IPS-NIHi7 (cell line): ENCODE data around the gene FBXO21.
"Not testable (repeated sequence)": the region's sequence is repeated elsewhere in the genome, so short reads cannot be mapped to it uniquely, and the experiment has no call there.

ENCODE experiments used
- DNase-seq: peaks from one replicate; pipeline ENCODE4 v3.0.0; 2012; ENCODE audit warnings: mixed read lengths; ENCODE audit errors: extremely low spot score

FBXO21 gene, protein sequence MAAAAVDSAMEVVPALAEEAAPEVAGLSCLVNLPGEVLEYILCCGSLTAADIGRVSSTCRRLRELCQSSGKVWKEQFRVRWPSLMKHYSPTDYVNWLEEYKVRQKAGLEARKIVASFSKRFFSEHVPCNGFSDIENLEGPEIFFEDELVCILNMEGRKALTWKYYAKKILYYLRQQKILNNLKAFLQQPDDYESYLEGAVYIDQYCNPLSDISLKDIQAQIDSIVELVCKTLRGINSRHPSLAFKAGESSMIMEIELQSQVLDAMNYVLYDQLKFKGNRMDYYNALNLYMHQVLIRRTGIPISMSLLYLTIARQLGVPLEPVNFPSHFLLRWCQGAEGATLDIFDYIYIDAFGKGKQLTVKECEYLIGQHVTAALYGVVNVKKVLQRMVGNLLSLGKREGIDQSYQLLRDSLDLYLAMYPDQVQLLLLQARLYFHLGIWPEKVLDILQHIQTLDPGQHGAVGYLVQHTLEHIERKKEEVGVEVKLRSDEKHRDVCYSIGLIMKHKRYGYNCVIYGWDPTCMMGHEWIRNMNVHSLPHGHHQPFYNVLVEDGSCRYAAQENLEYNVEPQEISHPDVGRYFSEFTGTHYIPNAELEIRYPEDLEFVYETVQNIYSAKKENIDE

DNA sequence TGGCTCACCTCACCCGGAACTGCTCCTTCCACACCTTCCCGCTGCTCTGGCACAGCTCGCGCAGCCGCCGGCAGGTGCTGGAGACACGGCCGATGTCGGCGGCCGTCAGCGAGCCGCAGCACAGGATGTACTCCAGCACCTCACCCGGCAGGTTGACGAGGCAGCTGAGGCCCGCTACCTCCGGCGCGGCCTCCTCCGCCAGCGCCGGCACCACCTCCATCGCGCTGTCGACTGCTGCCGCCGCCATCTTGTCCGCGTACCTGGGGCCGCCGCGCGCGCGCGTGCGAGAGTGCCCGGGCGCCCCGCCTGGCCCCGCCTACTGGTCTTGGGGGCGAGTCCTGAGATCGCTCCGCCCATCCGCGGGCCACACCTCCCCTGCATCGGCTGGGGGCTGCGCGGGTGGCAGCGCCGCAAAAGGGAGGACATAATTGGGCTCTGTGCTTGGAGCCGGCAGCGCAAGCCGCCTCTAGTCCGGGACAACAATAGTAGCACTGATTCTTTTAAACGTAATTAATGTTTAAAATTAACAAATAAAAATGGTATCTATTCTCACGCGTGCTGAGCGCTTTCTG is at the start of gene FBXO21:
Gene FBXO21, minus strand, starts transcription at position 261 of the 572 bp plus-strand sequence. Its CDS starts 14 bp downstream, at position 247.
- peak; percentile 99 for DNase-seq

DNA sequence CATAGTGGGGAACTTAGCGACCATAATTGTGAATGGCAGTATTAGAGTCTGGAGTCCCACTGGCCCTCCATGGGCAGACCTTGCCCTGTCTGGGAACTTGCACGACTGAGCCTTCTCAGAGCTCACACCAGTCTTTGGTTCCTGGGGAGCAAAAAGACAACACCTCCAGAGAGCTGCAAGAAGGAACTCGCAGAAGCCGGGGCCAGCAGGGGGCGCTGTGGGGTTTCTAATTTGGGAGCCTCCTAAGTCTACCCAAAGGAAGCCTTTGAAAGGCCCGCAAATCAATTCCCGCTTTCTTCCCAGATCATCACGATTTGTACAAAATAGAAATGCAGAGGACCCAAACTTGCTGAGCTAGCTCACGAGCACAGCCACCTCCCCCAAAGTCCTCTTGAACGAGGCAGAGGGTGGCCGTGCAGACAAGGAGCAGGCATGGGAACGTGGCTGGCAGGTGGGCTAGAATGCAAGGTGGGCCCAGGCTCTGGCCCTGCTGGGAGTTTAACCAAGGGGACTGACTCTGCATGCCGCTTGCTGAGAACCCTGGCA is 46.3 kb upstream of the FBXO21 start:
- peak; percentile 86 for DNase-seq

DNA sequence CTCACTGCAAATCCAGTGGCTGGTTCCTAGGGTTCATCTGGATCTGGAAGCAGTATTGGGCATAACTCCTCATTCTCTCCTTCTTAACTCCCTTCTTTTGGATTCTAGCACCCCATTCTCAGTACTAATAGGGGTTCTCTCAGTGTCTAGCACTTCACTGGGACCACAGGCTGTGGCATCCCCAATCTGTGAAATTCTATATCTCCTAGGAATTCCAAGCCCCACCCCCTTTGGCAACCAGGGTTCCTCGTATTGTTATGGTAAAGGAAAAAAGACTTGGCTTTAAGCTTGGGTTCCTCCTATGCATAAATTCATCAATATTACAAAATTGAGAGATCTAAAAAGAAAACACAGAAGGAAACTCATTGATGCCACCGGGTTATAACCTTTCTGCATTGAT is 45.0 kb upstream of the FBXO21 start:
- DNase-seq, result no peak

- DNase-seq, result no peak
Observed at GRCh38 chr12:117234441-117234840, 44.2 kb upstream of the FBXO21 start.

DNA sequence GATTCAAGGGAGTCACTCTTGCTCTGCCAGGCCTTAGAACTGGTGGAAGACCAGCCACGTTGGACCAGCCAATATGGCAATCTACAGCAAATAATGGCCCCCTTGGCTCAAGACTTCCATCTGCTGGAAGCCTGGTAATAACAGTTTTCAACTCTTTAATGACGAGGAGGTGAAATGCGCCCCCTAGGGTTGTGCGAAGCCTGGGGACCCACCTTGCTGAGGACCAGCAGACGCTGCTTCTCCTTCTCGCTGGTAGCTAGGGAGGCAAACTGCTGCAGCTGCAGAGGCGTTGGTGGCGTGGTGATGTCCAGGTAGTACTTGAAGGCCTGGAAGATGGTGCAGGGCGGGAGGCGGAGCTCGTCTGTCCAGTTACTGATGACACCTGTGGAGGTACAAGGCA is 41.5 kb upstream of the FBXO21 start:
- peak; percentile 38 for DNase-seq

DNA sequence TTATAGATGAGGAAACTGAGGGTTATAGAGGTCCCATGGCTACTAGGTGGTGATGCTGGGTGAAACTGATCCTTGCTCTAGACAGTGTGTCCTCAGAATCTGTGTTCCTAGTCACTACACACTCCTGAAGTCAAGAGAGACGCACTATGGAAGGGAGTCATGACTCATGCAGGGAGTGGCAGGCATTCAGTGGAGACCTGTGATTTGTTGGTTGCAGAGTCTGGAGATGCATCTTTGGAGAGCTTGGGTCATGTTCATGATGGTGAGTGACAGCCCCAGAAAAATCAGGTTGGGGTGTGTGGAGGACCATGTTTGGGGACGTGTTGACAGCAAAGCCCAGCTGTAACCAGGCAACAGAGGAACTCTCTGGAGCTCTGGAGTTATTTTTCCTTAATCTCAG is 38.0 kb upstream of the FBXO21 start:
- DNase-seq, result no peak

DNA sequence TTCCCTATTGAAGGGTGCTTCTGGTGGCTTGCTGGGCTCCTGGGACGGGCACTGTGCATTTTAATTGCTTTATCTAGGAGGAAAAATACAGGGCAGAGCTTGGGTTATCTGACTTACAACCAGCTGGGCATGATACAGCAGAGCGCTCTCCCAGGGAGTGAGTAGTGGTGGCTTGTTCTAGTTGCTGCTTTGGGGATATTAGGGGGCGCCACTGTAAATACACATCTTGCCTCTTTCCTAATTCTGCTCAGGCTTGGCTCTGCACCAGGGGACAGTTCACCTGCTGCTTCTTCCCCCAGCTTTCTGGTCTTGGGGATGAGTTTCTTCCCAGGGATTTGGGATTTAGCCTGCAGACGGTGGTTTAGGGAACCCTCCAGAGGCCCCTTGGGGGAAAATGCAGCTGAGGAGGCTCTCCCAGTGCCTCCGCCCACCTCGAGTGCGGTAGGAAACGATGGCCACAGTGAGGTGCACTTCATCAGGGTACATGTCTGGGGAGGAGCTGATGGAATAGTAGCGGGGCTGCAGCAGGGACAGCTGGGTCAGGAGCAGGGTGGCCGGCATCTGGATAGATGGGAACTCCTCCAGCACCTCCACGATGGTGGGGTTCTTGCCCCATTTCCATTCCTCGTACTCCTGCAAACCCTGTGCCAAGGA is 36.9 kb upstream of the FBXO21 start:
- peak; percentile 53 for DNase-seq

DNA sequence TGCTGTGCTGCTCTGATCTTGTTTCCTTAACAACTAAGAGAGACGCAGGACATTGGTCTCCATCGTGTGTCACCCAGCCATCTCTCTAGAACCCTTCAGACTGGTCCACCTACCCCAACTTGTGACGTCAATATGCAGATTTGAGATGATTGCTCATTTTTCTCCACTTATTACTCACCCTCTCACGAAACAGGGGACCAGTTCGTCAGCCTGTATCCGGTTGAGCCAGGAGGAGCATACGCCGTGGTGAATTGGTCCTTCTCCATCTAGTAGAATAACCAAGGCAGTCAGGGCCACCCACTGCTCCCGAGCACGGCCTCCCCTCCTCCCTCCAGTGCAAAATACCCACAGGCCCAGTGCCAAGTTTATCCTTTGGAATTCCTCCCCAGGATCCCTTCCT is 36.2 kb upstream of the FBXO21 start:
- no peak for DNase-seq

DNA sequence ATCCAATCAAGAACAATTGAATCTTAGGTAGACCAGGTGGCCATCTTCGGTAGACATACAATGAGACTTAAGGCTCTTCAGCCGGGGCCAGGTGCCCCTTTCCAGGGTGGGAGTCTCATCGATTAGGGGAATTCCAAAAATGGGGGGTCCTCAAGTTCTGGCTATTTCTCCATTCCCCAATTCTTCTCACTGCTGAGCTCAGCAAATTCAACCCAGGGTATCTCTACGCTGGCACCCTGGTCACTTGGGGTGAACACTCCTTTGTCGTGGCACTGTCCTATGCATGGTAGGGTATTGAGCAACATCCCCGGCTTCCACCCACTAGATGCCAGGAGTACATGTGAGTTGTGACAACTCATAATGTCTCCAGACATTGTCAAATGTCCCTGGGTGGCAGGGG is 34.9 kb upstream of the FBXO21 start:
- no peak for DNase-seq

- DNase-seq, result not testable (repeated sequence)
Observed at GRCh38 chr12:117220947-117221346, 30.7 kb upstream of the FBXO21 start.

GRCh38 chr12:117218149-117218548 is 27.9 kb upstream of the FBXO21 start:
- no peak for DNase-seq

DNA sequence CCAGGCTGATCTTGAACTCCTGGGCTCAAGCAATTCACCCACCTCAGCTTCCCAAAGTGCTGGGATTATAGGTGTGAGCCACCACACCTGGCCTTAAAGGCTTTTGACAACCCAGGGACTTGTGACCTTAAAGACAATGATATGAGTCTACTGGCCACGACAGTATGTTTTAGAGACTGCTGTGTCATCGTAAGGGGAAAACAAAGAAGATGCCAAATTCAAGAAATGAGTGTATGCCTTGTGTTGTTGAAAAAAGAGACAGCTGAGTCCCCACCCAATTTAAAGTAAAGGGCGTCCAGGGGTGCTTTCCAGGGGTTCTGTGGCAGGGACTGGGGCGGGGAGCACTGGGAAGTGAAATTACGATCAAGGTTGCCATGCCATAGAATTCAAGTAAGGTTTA is 26.4 kb upstream of the FBXO21 start:
- DNase-seq, result no peak

DNA sequence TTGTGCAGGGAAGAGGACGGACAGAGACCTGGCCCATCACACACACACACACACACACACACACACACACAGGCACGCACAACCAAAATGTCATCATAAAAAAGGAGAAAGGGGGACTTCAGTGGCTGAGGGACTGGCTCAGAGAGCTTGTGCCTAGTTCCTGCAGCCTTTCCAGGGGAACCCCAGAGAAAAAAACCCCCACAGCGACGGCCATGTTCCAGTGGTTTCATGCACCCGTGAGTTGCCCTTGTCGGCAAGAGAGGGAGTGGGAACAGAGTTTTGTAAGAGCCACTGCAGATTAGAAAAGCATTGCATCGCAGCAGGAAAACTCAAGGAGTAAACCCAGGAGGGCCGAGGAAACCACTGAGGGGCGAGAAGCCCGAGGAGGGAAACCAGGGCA is 24.5 kb upstream of the FBXO21 start:
- DNase-seq, result no peak

DNA sequence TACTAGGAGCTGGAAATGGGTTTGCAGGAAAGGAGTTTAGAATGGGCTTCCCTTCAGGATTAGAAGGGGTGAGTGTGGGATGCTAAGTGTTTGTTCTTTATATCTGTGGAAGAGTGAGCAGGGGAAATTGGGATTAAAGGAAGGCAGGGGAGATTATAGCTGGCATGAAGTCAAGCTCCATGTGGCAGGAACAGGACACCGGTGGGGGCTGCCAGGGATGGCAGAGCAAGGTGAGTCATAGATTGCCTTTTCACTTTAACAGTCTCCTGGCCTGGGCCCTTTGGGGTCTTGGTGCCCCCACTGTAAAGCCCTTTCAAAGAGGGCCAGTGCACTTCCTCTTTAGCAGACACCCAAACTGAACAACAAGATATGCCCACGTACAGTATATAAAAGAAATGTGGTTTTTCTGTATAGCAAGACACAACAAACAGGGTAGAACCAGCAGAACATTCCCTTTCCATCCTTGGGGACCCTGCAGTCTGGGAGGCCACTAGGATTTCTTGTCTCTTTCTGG is 23.1 kb upstream of the FBXO21 start:
- no peak for DNase-seq

- DNase-seq, result peak; percentile 88
Observed at GRCh38 chr12:117212563-117213190, 22.4 kb upstream of the FBXO21 start.

DNA sequence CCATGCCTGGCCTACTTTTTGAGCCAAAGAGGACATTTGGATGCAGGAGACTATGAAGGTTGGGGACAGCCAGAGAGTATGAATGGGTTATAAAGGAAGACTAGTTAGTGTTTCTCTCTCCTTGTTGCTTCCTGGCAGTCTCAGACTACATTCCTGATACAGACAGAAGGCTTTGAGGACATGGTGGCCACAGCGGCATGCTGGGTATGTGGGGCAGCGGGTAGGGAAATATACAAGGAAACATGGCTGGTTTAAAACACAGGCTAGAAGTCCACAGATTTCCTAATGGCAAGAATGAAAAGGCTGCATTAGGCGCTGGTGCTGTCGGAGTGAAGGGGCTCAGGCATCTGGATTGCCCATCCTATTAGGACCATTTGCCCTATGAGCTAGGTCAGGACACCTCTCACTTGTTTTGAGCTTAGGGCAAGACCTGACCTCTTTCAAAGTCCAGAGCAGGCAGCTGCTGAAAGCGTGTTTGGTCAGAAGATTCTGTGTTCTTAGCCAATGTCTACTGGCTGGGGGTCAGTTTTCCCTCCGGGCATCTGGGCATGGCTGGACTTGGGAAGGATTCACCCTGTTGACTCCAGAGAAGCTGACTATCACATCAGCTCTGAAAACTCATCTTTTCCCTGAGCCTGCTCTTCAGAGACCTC is 20.1 kb upstream of the FBXO21 start:
- DNase-seq, result no peak

- no peak for DNase-seq
Observed at GRCh38 chr12:117209626-117210025, 19.4 kb upstream of the FBXO21 start.

DNA sequence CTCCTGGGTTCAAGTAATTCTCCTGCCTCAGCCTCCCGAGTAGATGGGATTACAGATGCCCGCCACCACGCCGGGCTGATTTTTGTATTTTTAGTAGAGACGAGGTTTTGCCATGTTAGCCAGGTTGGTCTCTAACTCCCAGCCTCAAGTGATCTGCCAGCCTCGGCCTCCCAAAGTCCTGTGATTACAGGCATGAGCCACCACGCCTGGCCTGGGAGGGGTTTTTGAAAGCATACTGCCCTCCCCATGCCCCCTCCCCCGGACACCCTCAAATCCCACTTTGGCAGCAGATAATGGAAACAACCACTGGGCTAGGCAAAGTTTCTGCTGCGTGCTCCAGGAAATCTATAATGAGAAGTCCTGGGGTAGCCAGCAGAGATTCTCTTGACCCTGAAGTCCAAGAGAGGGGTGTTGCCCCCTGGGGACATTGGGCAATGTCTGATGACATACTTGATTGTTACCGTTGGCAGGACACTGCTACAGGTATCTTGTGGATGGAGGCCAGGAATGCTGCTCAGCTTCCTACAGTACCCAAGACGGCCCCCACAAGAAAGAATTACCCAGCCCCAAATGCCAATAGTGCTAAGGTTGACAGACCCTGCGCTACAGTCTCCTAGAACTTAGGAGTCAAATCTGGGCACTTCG is 18.7 kb upstream of the FBXO21 start:
- DNase-seq, result no peak

DNA sequence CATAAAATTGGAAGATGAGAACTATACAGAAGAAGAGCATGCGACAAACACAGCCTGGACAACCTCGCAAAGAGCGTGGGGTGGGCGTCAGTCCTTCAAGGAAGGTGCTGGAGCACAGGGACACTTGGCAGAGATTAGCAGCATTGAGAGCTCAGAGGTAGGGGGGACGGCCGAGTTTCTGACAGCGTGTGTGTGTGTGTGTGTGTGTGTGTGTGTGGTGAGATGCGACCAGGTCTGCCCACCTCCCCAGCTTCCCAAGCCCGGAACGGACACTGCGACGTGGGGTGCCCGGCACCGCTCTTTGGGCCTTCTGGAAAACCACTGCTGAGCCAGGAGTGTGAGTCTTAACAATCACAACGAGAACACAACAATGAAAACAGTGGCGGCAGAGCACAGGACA is 17.9 kb upstream of the FBXO21 start:
- DNase-seq, result no peak

GRCh38 chr12:117207675-117208074 is 17.4 kb upstream of the FBXO21 start:
- DNase-seq, result no peak
